GF-D8 (cell line): ENCODE measurements around the gene FGFR2.

Experiments used
- DNase-seq: peaks from one replicate; lab custom pipeline; 2025; lab: John Stamatoyannopoulos, UW

The FGFR2 gene

GRCh38 chr10:121493521-121493920, 104.7 kb downstream of the FGFR2 start:
- DNase-seq = no peak

DNA sequence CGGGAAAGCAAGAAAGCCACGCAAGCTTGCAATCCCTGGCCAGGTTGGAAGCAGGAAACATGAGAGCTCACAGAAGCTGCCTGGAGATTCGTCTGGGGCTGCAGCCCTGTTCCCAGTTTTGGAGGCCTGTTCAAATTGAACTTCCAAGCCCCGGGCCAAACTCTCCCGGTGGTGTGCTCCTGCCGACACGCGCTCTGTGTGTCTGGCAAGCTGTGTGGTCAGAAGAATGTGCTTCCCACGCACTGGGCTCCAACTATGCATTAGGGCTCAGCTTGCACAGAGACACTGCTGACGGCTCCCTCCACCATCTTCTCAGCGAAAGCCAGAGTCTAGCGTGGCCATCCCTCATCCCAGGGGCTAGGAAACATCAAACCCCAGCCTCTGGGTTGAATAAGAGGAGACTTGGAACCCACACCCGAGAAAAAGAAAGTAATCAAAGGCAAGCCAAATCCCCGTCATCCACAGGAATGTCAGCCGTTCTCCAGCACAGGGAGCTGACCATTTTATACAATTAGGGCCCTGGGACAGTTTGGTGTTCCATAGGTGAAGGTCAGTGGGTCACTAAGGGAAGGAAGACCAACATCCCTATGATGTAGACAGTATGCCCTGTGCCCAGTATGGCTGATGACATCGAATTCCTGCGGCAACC, 107.2 kb downstream of the FGFR2 start:
- DNase-seq = no peak

DNA sequence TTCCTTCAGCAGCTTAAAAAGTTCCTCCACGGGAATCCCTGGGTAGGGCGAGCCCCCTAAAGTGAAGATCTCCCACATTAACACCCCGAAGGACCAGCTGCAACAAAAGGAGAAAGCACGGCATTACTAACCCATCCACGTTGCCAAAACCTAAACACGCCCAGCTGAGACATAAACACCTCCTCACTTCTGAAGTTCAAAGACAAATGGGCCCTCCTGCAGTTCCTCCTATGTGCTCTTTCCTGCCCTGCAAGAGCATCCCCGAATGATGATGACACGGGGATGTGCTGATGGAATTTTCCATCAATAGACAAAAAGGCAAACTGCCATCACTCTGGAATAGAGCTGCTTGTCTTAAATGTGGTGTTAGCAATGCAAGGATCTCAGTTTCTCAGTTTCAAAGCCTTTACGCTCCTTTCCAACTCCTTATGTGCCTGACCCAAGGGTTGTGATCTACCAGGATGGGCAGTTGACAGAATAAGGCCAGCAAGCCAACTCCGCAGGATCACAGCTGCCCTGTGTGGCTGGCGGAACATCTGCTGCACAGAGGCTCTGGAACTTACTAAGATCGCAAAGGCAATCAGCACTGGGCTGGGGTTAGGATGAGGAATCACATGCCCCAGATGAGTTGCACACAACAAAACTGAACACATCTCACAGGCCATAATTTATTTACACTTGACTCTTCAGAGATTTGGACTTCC, 112.7 kb downstream of the FGFR2 start:
- DNase-seq = no peak

- no peak for DNase-seq
Observed at GRCh38 chr10:121484816-121485215, 113.4 kb downstream of the FGFR2 start.

GRCh38 chr10:121484401-121484800, 113.8 kb downstream of the FGFR2 start:
- DNase-seq = no peak

DNA sequence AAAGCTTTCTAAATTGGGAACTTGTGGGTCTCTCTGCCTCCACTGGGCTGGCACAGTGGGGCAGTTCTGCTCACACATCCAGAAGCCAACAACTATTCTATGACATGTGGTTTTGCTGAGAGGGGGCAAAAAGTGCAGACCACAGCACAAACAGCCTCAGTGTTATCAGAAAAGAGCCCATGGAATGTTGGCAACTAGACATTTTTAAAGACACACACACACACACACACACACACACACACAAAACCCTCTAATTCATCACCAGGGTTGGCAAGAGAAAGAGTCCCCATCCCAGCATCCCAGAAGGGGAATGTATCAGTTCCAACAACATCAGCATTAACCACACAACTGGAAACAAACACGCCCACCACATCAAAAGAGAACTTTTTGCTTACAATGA, 117.1 kb downstream of the FGFR2 start:
- no peak for DNase-seq

GRCh38 chr10:121478556-121478955, 119.7 kb downstream of the FGFR2 start:
- DNase-seq = no peak

DNA sequence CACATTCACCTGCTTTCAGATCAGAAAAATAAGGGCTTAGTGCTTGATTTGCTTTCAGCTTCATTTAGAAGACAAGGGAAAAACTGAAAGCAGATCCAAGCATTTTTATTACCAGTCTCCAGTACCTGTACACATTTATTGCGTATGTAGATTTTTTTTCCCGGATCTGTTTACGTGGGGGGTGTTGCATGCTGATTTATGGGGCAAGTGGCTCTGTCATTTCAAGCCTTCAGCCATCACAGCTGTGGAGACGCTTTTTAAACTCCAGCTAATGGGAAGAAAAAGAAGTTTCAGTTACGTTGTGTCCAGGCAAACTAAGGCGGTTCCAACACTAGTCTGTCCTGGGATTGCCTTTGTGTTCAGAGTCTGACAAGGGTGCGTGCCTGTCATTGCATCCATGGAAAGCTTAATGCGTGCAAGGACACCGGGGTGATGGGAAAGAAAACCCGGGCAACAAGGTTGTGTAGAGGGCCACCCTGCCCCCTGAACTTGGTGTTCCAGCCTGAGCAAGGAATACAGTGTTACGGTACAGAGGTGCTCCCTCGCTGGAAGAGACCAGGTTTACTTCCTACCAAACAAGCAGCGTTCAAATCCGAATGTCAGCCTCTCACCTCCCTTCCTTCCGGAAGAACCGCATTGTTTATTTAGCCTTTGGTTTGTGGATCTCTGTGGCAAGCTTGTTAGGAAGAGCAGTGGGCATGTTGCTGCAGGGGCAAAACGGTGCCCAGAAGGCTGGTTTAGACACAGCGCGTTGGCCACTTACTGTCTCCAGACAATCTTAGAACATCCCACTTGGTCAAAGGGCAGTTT, 128.2 kb downstream of the FGFR2 start:
- no peak for DNase-seq

DNA sequence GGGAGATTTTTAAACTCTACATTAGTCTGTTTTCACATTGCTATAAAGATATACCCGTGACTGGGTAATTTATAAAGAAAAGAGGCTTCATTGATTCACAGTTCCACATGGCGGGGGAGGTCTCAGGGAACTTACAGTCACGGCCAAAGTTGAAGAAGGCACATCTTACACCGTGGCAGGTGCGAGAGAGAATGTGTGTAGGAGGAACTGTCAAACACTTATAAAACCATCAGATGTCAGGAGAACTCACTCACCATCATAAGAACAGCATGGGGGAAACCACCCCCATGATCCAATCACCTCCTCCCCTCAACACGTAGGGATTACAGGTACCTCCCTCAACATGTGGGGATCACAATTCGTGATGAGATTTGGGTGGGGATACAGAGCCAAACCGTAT, 129.5 kb downstream of the FGFR2 start:
- DNase-seq = no peak

DNA sequence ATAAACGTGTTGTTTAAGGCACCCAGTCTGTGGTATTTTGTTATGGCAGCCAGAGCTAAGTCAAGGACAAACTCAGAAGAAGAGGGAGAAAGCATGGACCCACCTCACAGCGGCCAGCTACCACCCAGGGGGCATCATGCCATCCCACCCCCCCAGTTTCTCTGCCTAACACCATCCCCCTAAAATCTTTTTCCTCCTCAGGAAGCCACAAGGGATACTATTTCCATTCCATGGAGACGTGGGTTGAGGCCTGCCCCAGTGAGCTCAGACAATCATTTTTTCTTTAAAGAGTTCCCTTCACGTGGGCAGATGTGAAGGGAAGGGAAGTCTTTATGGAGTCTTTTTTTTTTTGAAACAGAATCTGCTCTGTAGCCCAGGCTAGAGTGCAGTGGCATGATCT, 131.8 kb downstream of the FGFR2 start:
- DNase-seq = no peak

DNA sequence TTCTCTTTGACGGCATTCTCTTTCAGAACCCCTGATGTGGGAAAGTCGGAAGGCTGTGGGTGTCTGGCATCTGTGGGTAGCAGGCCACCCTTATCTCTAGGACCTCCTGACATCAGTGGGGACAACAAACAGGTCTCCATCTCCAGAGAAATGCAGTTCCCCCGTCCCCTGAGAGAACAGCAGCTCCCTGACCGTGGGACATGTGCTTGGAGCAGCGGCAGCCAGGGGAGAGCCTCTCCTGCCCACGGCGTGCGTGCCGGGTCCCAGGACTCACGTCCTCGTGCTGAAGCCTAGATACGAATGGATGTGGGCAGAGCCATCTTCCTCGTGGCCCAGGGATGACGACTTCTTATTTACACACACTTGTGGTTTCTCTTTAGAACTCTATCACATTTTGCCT, 133.0 kb downstream of the FGFR2 start:
- DNase-seq = no peak

- DNase-seq = no peak
Observed at GRCh38 chr10:121464517-121464916, 133.7 kb downstream of the FGFR2 start.

- DNase-seq = no peak
Observed at GRCh38 chr10:121462955-121463354, 135.3 kb downstream of the FGFR2 start.

GRCh38 chr10:121462281-121462680, 136.0 kb downstream of the FGFR2 start:
- DNase-seq = no peak

GRCh38 chr10:121461307-121461706, 136.9 kb downstream of the FGFR2 start:
- DNase-seq = no peak

GRCh38 chr10:121460733-121461132, 137.5 kb downstream of the FGFR2 start:
- no peak for DNase-seq

GRCh38 chr10:121459622-121460453, 138.4 kb downstream of the FGFR2 start:
- DNase-seq = no peak

- DNase-seq = no peak
Observed at GRCh38 chr10:121459279-121459621, 139.0 kb downstream of the FGFR2 start.

DNA sequence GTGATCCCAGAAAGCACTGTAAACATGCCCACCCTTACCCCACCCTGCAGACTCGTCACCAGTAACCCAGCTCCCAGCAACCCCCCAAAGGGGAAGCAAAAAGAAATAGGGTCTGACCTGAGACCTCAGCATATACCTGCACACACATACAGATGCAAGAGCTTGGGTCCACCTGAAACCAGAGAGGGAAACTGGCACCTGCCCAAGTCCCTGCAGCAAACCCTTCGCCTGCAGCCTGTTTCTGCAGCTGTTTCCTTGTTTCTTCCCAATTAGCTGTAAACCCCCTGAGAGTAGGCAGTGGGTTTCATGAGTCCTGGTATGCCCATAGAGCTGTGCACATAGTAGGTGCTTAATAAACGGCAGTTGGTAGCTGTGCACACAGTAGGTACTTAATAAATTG, 140.5 kb downstream of the FGFR2 start:
- no peak for DNase-seq

GRCh38 chr10:121455377-121455776, 142.9 kb downstream of the FGFR2 start:
- no peak for DNase-seq

GRCh38 chr10:121454781-121455180, 143.5 kb downstream of the FGFR2 start:
- DNase-seq = no peak

DNA sequence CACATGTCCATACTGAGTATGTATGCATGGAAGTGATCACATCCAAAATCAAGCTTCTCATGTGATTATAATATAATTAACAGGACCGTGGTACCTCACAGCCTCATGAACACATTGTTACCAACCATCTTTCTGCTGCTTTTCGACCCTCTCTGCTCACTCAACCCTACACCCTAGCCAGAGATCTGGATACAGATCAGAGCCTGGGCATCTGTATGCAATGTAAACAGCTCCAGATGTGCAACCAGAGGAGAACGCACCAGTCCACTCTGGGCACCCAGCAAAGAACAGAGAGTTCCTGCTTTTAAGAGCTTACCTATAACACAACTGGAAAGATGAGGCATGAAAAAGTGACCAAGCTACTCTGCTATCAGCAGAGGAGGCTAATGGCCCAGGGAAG, 145.1 kb downstream of the FGFR2 start:
- DNase-seq = no peak
